HepG2 (cell line): ENCODE results near the gene MEX3A. TPM values are rescaled to one million over a fixed set of nuclear protein-coding genes. Genes with fewer than 3 reads are reported as not detected.
A peak's percentile ranks its signal among the peaks of the same experiment; 100 is the strongest.

Experiments used
- FOXK2 ChIP-seq: fragments of 450-650 bp; IDR thresholded peaks from 2 replicates; pipeline ENCODE4 v1.6.1; 2016
- HDAC1 ChIP-seq: sonication (generic); formaldehyde crosslinking; IDR thresholded peaks from 2 replicates; pipeline ENCODE4 v1.5.1; 2020; ENCODE audit warnings: mild to moderate bottlenecking, missing genetic modification reagents
- HMGA1 ChIP-seq: sonication (generic); formaldehyde crosslinking; conservative IDR thresholded peaks from 2 replicates; pipeline ENCODE4 v1.4.0; 2020; ENCODE audit warnings: missing genetic modification reagents
- KLF12 ChIP-seq: sonication (generic); formaldehyde crosslinking; IDR thresholded peaks from 2 replicates; pipeline ENCODE4 v1.4.0; 2020; ENCODE audit warnings: missing genetic modification reagents, borderline replicate concordance
- KLF9 ChIP-seq: IDR thresholded peaks from 2 replicates; pipeline ENCODE4 v1.6.1; 2016; ENCODE audit warnings: low read depth
- NBN ChIP-seq: fragments of 450-650 bp; conservative IDR thresholded peaks from 2 replicates; pipeline ENCODE4 v1.6.1; 2017
- NFYB ChIP-seq: sonication (generic); formaldehyde crosslinking; IDR thresholded peaks from 2 replicates; pipeline ENCODE4 v1.4.0; 2020; ENCODE audit warnings: missing genetic modification reagents
- POGZ ChIP-seq: sonication (generic); formaldehyde crosslinking; IDR thresholded peaks from 2 replicates; pipeline ENCODE4 v1.4.0; 2020; ENCODE audit warnings: mild to moderate bottlenecking, missing genetic modification reagents
- PRDM15 ChIP-seq: sonication (generic); formaldehyde crosslinking; IDR thresholded peaks from 2 replicates; pipeline ENCODE4 v1.4.0; 2020; ENCODE audit warnings: missing genetic modification reagents
- SPEN ChIP-seq: sonication (generic); formaldehyde crosslinking; IDR thresholded peaks from 2 replicates; pipeline ENCODE4 v1.5.1; 2020; ENCODE audit warnings: low read depth, mild to moderate bottlenecking, missing genetic modification reagents
- TBX2 ChIP-seq: sonication (generic); formaldehyde crosslinking; IDR thresholded peaks from 2 replicates; pipeline ENCODE4 v1.5.0; 2020; ENCODE audit warnings: missing genetic modification reagents, mild to moderate bottlenecking, borderline replicate concordance
- UBTF ChIP-seq: sonication (generic); formaldehyde crosslinking; IDR thresholded peaks from 2 replicates; pipeline ENCODE4 v1.4.0; 2020; ENCODE audit warnings: mild to moderate bottlenecking, missing genetic modification reagents
- ZNF207 ChIP-seq: fragments of 450-650 bp; IDR thresholded peaks from 2 replicates; pipeline ENCODE4 v1.6.1; 2016; ENCODE audit warnings: antibody characterized with exemption, borderline replicate concordance
- ZNF749 ChIP-seq: sonication (generic); formaldehyde crosslinking; IDR thresholded peaks from 2 replicates; pipeline ENCODE4 v1.8.0; 2022; ENCODE audit warnings: mild to moderate bottlenecking, missing genetic modification reagents, moderate library complexity, borderline replicate concordance
- ZXDC ChIP-seq: sonication (generic); formaldehyde crosslinking; IDR thresholded peaks from 2 replicates; pipeline ENCODE4 v1.5.0; 2020; ENCODE audit warnings: mild to moderate bottlenecking, missing genetic modification reagents
- polyA plus RNA-seq, 8 experiments: library from polyadenylated mRNA; depleted of rRNA in 3 of 8; stranded (reverse) in 7 of 8; unstranded in 1 of 8; fragments of >200 nt; fragmentation: Illumina TruSeq in 4 of 8; extraction: Trizol in 4 of 8; gene quantifications; 2 replicates each; pipeline versions ENCODE4 v1.2.1 to v1.2.3, GENCODE V29; 2011 to 2016; ENCODE audit warnings: low read depth in 4 of 8, missing spikeins in 1 of 8, mixed read lengths in 1 of 8; ENCODE audit not compliant: insufficient read depth in 1 of 8
- total RNA-seq, 5 experiments: library from RNA; depleted of rRNA; stranded (reverse); fragments of >200 nt; fragmentation: Illumina TruSeq; extraction: Trizol; gene quantifications; 2 replicates each; pipeline ENCODE4 v1.2.3, GENCODE V29; 2016; ENCODE audit warnings: low read depth in 1 of 5

The MEX3A gene
- total and polyA plus RNA-seq, 2 of the 13 experiments (the other 11 are each of a cell fraction or from before 2014, with no cell fraction given): 7.6 to 9.1 TPM

GRCh38 chr1:156123356-156124196 lies 41.3 kb upstream of the MEX3A start (continued):
- TF ChIP-seq ZXDC (CRISPR knock-in tag): 0 out of 2 replicates have a peak, but pooled peaks have one; percentile 33
- TF ChIP-seq ZNF207: no peak
- no peak for TF ChIP-seq HMGA1 (CRISPR knock-in tag)
- TF ChIP-seq HDAC1 (CRISPR knock-in tag): peak; percentile 53; the same call in 1 of the 2 replicates
- no peak for TF ChIP-seq ZNF749 (CRISPR knock-in tag)
- TF ChIP-seq KLF12 (CRISPR knock-in tag): no peak
- TF ChIP-seq PRDM15 (CRISPR knock-in tag): peak; percentile 51; the same call in 1 of the 2 replicates
- TF ChIP-seq KLF9 (CRISPR knock-in tag): 0 out of 2 replicates have a peak, but pooled peaks have one; percentile 39
- TF ChIP-seq NFYB (CRISPR knock-in tag): no peak
- peak; percentile 54; the same call in 1 of the 2 replicates for TF ChIP-seq TBX2 (CRISPR knock-in tag)
- TF ChIP-seq UBTF (CRISPR knock-in tag): peak; percentile 46
- no peak for TF ChIP-seq NBN
- TF ChIP-seq FOXK2: peak; percentile 85
- peak; percentile 51; the same call in 1 of the 2 replicates for TF ChIP-seq SPEN (CRISPR knock-in tag)
- no peak for TF ChIP-seq POGZ (CRISPR knock-in tag)
